Adipocyte (in vitro differentiated cells): ENCODE data around the gene GABARAPL1.
"Not testable (repeated sequence)": the region's sequence is repeated elsewhere in the genome, so short reads cannot be mapped to it uniquely, and the experiment has no call there.

ENCODE experiments used
- DNase-seq: peaks from one replicate; pipeline ENCODE4 v3.0.0-alpha.2; 2015; ENCODE audit warnings: low read depth
- H3K27me3 ChIP-seq: replicated peaks from 2 replicates; pipeline ENCODE4 v1.7.0; 2013; ENCODE audit warnings: mild to moderate bottlenecking, low read length, moderate library complexity; ENCODE audit not compliant: control insufficient read depth, insufficient read depth
- H3K36me3 ChIP-seq: 2 replicates; pipeline ENCODE4 v1.7.0; 2013; ENCODE audit warnings: low read length, mild to moderate bottlenecking, moderate library complexity; ENCODE audit not compliant: control insufficient read depth, insufficient read depth, severe bottlenecking
- H3K4me1 ChIP-seq: 2 replicates; pipeline ENCODE4 v1.7.0; 2013; ENCODE audit warnings: mild to moderate bottlenecking, low read length, moderate library complexity; ENCODE audit not compliant: control insufficient read depth, insufficient read depth
- H3K4me3 ChIP-seq: 2 replicates; pipeline ENCODE4 v1.7.0; 2013; ENCODE audit warnings: mild to moderate bottlenecking, low read length, moderate library complexity
- H3K9ac ChIP-seq: 2 replicates; pipeline ENCODE4 v1.7.0; 2013; ENCODE audit warnings: mild to moderate bottlenecking, low read length, moderate library complexity
- H3K9me3 ChIP-seq: 2 replicates; pipeline ENCODE4 v1.7.0; 2013; ENCODE audit warnings: mild to moderate bottlenecking, low read length, moderate library complexity; ENCODE audit not compliant: control insufficient read depth

GABARAPL1 gene

DNA sequence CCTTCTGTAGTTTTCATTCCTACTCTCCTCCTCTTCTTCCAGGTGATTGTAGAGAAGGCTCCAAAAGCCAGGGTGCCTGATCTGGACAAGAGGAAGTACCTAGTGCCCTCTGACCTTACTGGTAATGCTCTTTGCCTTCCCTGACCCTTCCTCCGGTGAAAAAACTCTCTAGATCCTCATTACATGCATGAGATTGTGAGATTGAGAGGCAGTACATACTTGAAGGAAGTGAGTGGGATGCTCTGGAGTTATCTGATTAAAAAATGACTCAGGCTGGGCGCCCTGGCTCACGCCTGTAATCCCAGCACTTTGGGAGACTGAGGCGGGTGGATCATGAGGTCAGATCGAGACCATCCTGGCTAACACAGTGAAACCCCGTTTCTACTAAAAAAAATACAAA lies 5.3 kb downstream of the GABARAPL1 start:
- H3K4me1 ChIP-seq: peaks cover 24% of the 10 kb centered on the region
- no peak overlapping the region for H3K9ac ChIP-seq
- no peaks in the 10 kb centered on the region for H3K9me3 ChIP-seq
- H3K4me3 ChIP-seq: no peak overlapping the region
- no peak for DNase-seq
- peaks cover 39% of the 10 kb centered on the region for H3K36me3 ChIP-seq
- no peaks in the 10 kb centered on the region for H3K27me3 ChIP-seq

- no peaks in the 10 kb centered on the region for H3K27me3 ChIP-seq
- peak; percentile 67 for DNase-seq
- peaks cover 53% of the 10 kb centered on the region for H3K36me3 ChIP-seq
- no peak overlapping the region for H3K9ac ChIP-seq
- H3K4me1 ChIP-seq: peaks cover 9% of the 10 kb centered on the region
- H3K4me3 ChIP-seq: no peak overlapping the region
- H3K9me3 ChIP-seq: no peaks in the 10 kb centered on the region
These were observed 7.9 kb downstream of the GABARAPL1 start for GRCh38 chr12:10220398-10221077.

DNA sequence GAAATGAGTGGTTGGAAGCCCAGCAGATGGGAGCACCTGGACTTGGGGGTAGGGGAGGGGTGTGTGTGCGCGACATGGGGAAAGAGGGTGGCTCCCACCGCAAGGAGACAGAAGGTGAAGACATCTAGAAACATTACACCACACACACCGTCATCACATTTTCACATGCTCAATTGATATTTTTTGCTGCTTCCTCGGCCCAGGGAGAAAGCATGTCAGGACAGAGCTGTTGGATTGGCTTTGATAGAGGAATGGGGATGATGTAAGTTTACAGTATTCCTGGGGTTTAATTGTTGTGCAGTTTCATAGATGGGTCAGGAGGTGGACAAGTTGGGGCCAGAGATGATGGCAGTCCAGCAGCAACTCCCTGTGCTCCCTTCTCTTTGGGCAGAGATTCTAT lies 9.2 kb downstream of the GABARAPL1 start:
- H3K4me3 ChIP-seq: no peak overlapping the region

GRCh38 chr12:10223208-10223607 lies 10.5 kb downstream of the GABARAPL1 start:
- peaks cover 8% of the 10 kb centered on the region for H3K4me1 ChIP-seq
- H3K27me3 ChIP-seq: no peaks in the 10 kb centered on the region
- no peak for DNase-seq
- no peak overlapping the region for H3K4me3 ChIP-seq
- H3K9me3 ChIP-seq: no peaks in the 10 kb centered on the region
- H3K9ac ChIP-seq: no peak overlapping the region
- H3K36me3 ChIP-seq: peaks cover 50% of the 10 kb centered on the region

More for the DNA sequence above, 9.2 kb downstream of the GABARAPL1 start:
- Histone ChIP-seq H3K9me3 (no peaks in the 10 kb centered on the region), H3K9ac (no peak overlapping the region), H3K36me3 (peaks cover 53% of the 10 kb centered on the region), H3K4me1 (peaks cover 8% of the 10 kb centered on the region), H3K27me3 (no peaks in the 10 kb centered on the region)
- no peak for DNase-seq

- H3K9me3 ChIP-seq, H3K4me1 ChIP-seq, H3K4me3 ChIP-seq, DNase-seq, H3K27me3 ChIP-seq, H3K9ac ChIP-seq: not testable (repeated sequence)
- H3K36me3 ChIP-seq: peaks cover 39% of the 10 kb centered on the region
These were observed 12.7 kb downstream of the GABARAPL1 start for GRCh38 chr12:10225426-10225825.

DNA sequence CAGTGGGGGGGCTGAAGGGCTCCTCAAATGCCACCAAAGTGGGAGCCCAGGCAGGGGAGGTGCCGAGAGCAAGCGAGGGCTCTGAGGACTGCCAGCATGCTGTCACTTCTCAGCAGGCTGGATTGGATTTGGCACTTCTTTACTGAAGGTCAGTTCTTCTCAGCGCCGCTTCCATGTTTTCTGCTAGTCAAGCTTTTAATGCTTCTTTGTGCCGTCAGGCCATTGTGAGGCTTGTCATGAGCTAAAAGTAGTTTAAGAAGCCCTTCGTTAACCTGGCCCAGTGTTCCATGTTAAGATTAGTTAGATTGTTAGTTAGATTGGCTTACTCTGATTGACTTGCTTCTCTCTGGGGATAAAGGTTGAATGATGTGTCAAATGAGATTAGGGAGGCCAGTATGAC lies 13.4 kb downstream of the GABARAPL1 start:
- H3K4me3 ChIP-seq: no peak overlapping the region
- DNase-seq: no peak
- H3K9me3 ChIP-seq: no peaks in the 10 kb centered on the region
- peaks cover 34% of the 10 kb centered on the region for H3K36me3 ChIP-seq
- H3K27me3 ChIP-seq: no peaks in the 10 kb centered on the region
- H3K9ac ChIP-seq: no peak overlapping the region
- H3K4me1 ChIP-seq: peaks cover under 1% of the 10 kb centered on the region

GRCh38 chr12:10226731-10227130 lies 14.1 kb downstream of the GABARAPL1 start:
- Histone ChIP-seq H3K4me1 (no peaks in the 10 kb centered on the region), H3K4me3 (no peak overlapping the region), H3K27me3 (no peaks in the 10 kb centered on the region), H3K36me3 (peaks cover 27% of the 10 kb centered on the region), H3K9me3 (no peaks in the 10 kb centered on the region), H3K9ac (no peak overlapping the region)
- no peak for DNase-seq

- Histone ChIP-seq H3K9ac (no peak overlapping the region), H3K9me3 (no peaks in the 10 kb centered on the region), H3K36me3 (peaks cover 18% of the 10 kb centered on the region), H3K4me3 (no peak overlapping the region), H3K27me3 (no peaks in the 10 kb centered on the region), H3K4me1 (no peaks in the 10 kb centered on the region)
- no peak for DNase-seq
These were observed 15.0 kb downstream of the GABARAPL1 start for GRCh38 chr12:10227648-10228047.

- DNase-seq: no peak
- H3K4me1 ChIP-seq: no peaks in the 10 kb centered on the region
- H3K36me3 ChIP-seq: no peaks in the 10 kb centered on the region
- peaks cover 3% of the 10 kb centered on the region for H3K9me3 ChIP-seq
- no peaks in the 10 kb centered on the region for H3K27me3 ChIP-seq
- no peak overlapping the region for H3K9ac ChIP-seq
- H3K4me3 ChIP-seq: no peak overlapping the region
These were observed 21.9 kb downstream of the GABARAPL1 start for GRCh38 chr12:10234562-10234961.

- no peaks in the 10 kb centered on the region for H3K27me3 ChIP-seq
- peaks cover 3% of the 10 kb centered on the region for H3K4me1 ChIP-seq
- H3K4me3 ChIP-seq: no peak overlapping the region
- no peaks in the 10 kb centered on the region for H3K36me3 ChIP-seq
- H3K9me3 ChIP-seq: peaks cover 3% of the 10 kb centered on the region
- no peak overlapping the region for H3K9ac ChIP-seq
- peak; percentile 76 for DNase-seq
These were observed 23.3 kb downstream of the GABARAPL1 start for GRCh38 chr12:10235761-10236631.

GRCh38 chr12:10236720-10237119 lies 24.0 kb downstream of the GABARAPL1 start:
- Histone ChIP-seq H3K36me3 (no peaks in the 10 kb centered on the region), H3K9me3 (peaks cover 3% of the 10 kb centered on the region), H3K4me3 (no peak overlapping the region), H3K27me3 (no peaks in the 10 kb centered on the region), H3K4me1 (peaks cover 10% of the 10 kb centered on the region), H3K9ac (no peak overlapping the region)
- no peak for DNase-seq
